ENCODE results near the gene MT2A.
A peak's percentile ranks its signal among the peaks of the same experiment; 100 is the strongest.
"Not testable (repeated sequence)": the region's sequence is repeated elsewhere in the genome, so short reads cannot be mapped to it uniquely, and the experiment has no call there.

MT2A gene

DNA sequence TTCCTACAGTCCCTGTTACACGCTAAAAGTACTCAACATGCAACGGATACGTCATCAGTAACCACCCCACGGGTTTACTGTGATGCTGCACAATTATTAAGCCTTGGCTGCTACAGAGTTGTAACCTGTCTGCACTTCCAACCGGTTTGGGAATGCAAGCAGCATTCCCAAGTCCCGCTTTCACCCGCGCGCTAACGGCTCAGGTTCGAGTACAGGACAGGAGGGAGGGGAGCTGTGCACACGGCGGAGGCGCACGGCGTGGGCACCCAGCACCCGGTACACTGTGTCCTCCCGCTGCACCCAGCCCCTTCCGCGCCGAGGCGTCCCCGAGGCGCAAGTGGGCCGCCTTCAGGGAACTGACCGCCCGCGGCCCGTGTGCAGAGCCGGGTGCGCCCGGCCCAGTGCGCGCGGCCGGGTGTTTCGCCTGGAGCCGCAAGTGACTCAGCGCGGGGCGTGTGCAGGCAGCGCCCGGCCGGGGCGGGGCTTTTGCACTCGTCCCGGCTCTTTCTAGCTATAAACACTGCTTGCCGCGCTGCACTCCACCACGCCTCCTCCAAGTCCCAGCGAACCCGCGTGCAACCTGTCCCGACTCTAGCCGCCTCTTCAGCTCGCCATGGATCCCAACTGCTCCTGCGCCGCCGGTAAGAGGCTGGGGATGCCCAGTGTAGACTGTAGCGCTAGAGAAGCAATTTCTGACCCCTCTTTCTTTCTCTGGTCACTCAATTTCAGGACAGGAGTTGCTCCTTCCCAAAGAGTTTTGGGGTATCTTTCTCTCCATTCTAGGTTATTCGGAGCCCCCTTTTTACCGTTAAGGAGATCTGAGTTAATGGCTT, at the start of gene MT2A:
Gene MT2A, plus strand, starts transcription at position 542 of the 833 bp plus-strand sequence. Its CDS starts 72 bp downstream, at position 614.
- peak; percentile 93 for DNase-seq (ENCODE audit: low read depth)

DNA sequence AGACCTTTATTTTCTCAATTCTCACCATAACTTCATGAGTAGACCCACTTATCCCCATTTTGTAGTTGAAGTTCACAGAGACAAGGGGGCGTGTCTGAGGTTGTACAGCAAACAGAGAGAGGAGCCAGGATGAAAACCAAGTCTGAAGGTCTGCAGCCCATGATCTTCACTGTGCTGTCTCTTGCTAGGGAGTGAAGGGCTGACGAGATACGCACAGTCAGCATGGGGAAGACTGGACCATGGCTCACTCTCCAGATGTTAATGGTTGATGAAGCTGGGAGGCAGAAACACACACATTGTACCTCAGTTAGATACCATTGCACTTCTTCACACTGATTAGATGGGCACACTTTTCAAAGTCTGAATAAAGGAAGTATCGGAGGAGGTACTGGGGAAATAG, 49.3 kb upstream of the MT2A start:
- DNase-seq (ENCODE audit: low read depth) = no peak

DNA sequence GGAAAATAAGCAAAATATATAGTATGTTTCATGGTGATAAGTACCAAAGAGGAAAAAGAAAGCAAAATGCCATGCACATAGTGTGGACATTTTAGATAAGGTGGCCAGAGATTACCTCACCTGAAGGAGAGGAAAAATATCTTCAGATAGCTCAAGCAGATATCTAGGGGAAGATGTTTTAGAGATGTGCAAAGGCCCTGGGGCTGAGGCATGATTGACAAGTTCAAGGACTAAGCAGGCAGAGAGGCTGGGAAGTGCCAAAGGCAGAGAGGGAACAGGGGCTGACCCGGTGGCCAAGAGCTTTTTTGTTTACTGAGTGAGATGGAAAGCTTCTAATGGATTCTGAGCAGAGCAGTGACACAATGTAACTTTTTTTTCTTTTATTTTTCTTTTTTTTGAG, 47.9 kb upstream of the MT2A start:
- no peak for DNase-seq (ENCODE audit: low read depth)

DNA sequence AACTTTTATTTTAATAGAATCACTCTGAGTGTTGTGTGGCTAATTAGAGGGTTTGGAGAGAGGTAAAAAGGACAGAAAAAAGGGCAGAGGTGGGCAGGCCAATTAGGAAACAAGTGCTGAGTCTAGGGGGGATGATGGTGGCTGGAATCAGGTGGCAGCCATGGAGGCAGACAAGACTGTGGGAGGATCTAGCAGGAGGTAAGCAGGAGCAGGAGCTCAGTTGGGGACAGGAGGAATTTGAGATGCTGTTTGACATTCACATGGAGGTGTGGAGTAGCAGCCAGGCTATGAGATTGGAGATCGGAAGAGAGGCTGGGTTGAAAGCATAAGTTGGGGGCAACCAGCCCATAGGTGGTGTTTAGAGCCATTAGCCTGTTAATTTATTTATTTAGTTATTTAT, 47.3 kb upstream of the MT2A start:
- no peak for DNase-seq (ENCODE audit: low read depth)

DNA sequence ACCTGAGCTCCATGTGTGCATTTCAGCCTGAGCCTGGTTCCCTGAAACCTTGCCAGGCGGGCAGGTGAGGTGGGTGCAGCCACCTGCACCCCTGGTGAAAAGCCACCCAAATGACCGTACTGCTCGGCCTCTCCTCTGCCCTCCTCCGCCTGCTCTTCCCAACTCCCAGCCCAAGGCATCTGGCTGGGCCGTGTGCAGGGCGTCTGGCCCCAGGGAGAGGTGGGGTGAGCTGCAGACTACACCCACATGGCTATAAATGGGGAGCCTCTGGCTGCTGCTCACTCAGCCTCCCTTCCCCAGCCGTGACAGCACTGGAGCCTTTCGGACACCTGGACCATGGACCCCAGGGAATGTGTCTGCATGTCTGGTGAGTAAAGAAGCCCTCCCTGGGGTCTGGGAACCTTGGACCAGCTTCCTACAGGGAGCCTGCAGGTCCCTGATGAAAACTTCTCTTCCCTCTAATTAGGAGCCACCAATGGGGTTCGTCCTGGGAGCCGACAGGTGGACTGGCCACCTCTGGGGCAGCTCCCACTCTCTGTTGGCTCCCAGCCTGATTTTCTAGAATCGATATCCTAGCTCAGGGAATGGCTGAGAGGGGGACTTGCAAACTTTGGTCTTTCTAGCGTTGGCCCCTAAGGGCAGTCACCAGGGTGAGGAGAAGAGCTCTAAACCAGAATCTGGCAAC, 43.4 kb upstream of the MT2A start, which contains the start of gene MT4:
Gene MT4, plus strand, starts transcription at position 281 of the 685 bp plus-strand sequence. Its CDS starts 56 bp downstream, at position 337.
- no peak for DNase-seq (ENCODE audit: low read depth)

DNA sequence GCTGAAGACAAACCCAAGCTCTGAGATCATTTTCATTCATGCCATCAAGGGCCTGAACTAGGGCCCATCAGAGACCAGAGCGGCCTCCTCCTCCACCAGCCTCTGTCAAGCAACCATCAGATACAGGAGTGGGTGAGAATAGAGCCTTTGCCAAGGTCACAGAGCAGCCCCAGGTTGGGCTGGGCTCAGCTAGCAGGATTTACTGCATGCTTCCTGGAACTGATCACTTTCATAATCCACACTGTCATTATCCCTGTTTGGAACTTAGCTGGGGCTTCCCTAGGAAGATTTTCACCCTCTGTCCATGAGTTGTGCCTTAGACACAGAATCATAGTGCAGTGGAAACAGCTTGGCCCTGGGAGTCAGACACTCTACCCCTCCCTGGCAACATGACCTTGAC, 38.4 kb upstream of the MT2A start:
- no peak for DNase-seq (ENCODE audit: low read depth)

DNA sequence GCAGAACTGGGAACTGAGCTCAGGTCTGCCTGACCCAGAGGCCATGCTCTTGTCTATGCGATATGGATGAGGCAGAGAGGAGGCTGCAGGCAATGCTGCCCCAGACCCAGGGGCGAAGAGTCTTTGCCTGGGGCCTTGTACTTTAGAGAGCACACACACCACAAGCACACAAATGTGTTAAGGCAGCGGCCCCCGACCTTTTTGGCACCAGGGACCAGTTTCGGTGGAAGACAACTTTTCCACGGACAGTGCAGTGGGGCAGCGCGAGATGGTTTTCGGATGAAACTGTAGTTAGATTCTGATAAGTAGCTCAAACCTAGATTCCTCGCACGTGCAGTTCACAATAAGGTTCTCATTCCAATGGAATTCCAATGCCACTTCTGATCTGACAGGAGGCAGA, 36.9 kb upstream of the MT2A start:
- DNase-seq (ENCODE audit: low read depth) = no peak

DNA sequence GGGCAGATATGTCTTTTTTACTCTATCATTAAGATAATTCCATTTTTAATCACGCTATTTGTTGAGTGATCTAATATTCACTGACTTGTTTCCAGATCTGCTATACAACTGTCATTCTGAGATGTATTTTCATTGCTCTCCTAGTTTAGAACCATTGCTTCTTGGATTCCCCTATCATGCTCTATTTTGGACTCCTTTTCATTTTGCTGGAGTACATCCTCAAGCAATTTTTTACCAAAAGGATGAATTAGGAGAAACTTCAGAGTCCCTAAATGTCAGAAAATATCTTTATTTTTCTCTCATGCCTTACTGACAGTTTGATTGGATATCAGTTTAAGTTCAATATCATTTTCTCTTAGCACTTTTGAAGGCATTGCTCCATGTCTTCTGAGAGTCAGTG, 33.8 kb upstream of the MT2A start:
- DNase-seq (ENCODE audit: low read depth) = no peak

DNA sequence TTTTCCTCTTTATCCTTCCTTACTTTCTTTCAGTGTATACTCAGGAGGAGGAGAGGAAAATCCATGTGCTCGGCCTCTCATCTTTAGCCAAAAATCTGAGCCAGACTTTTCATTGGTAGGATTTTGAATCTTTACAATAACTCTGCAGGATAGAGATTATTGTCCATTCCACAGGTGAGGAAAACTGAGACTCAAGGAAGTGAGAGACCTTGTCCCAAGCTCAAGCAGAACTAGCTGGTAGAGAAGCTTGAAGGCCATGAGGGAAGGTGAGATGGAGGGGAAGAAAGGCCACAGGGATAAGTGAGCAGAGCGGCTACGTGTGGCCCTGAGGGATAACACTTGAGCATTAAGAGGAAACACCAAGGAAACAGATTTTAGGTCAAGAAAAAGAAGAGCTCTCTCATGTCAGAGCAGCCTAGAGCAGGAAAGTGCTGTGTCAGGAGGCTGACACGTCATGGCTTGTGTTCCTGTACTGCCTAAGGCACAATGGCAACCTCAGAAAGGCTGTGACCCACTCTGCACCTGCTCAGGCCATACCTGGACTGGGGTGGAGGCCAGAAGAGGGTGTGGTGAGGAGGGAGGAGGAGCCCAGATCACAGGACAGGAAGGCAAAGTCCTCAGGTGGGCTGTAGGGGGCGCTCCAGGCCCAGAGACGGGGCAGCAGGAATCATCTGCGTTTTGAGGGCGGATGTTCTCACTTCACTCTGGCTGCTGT, 31.6 kb upstream of the MT2A start:
- DNase-seq (ENCODE audit: low read depth) = peak; percentile 21

DNA sequence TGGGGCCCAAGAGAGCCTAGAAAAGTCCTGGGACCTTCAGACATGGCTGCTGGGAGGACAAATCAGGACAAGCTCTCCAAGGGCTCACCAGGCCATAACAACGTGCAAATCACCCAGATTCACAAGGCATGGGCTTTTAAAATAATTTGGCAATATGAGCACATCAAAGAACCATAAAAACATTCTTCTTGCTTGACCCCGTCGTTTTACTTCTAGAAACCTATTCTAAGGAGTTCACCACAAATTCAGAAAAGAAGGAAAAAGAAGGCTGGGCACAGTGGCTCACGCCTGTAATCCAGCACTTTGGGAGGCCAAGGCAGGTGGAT, 31.1 kb upstream of the MT2A start:
- DNase-seq (ENCODE audit: low read depth) = no peak

DNA sequence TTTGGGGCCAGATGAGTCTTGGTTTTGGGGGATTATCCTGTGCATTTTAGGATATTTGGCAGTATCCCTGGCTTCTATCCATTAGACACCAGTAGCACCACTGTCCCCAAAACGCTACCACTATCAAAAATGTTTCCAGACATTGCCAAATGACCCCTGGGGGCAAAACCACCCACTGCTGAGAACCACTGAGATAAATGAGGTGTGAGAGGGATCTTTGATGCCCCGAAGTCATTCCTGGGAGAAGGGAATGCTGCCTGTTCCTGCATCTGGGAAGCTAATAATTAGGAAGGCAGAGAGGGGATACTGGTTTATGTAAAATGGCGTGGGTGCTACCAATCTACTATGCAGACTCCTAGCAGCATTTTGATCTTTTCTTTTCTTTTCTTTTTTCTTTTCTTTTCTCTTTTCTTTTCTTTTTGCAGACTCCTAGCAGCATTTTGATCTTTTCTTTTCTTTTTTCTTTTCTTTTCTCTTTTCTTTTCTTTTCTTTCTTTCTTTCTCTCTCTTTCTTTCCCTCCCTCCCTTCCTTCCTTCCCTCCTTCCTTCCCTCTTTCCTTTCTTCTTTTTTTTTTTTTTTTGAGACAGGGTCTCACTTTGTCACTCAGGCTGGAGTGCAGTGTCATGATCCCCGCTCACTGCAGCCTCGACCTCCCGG, 27.9 kb upstream of the MT2A start:
- no peak for DNase-seq (ENCODE audit: low read depth)

DNA sequence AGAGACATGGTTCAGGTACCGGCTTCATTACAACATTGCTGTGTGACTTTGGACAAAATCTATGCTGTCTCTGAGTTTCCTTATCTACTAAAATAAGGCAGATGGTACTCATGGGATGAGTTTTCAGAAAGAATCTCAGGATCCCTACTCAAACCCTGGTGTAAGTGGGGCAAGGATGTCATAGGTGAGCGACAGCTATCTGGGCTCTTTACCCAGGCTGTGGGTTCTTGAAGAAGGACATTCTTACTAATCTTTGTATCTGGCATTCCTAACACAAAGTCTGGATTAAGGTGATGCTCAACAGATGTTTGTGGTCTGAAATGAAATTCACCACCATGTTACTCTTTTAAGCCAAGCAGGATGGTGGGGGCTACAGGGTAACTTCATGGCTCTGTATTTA, 25.5 kb upstream of the MT2A start:
- not testable (repeated sequence) for DNase-seq (ENCODE audit: low read depth)

DNA sequence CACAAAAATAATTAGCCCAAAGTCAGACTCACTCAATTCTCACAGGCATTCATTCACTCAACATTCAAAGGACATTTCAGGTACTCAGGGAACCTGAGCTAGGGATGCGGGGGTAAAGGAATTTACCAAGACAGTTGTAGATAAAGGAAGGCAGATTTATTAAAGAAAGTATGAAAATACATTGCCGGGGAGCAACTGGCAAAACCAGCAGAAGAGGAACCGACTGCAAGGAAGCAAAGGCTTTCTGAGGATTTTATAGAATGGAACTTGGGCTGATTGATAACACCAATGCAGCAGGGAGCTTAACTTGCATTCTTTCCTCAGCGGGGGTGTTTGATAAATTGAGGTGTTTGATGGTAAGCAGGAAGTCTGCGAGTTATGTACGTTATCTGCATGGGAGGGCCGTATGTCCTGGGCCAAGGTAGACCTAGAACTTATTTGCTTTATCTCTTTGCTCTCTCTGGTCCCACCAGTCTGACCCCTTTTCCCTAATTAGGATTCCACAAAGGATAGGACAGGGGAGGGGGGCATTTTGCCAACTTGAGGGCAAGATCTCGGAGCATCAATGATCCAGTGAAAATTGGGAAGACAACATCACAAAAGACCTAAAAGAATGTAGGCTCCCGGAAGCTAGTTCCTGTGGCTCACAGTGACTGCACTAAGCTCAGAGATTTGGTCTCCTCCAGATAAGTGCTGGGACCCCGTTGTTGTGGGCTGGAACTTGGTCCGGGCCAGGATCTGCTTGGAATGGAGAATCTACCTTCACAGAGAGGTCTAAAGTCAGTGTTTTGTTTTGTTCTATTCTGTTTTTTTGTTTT, 24.8 kb upstream of the MT2A start:
- DNase-seq (ENCODE audit: low read depth) = no peak

DNA sequence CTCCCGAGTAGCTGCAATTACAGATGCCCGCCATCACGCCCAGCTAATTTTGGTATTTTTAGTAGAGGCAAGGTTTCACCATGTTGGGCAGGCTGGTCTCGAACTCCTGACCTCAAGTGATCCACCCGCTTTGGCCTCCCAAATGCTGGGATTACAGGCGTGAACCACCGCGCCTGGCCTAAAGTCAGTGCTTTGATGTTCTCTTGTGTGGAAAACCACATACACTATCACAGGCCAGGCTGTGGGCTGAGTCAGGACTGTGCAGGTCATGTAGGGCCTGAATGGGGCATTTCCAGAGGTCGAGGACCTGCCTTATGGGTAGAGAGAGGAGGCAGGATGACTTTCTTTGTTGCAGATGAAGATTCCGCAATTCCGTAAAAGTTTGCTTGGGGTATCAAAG, 24.1 kb upstream of the MT2A start:
- no peak for DNase-seq (ENCODE audit: low read depth)

DNA sequence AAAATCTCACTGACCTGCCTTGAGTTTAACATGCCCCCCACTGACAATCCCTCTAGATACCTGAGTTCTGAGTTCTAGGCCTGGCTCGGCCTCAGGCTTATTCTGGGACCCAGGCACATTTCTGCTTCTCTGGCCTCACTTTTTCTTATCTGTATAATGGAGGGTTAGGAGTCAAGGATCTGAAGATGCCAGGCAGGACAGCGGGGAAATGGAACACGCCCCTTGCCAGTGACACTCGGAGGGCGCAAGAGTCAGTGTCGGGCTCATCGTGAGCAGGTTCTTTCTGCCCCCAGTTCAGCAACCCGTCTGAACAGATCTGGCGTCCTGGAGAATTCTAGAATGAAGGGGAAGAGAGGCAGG, 19.6 kb upstream of the MT2A start:
- DNase-seq (ENCODE audit: low read depth) = no peak

DNA sequence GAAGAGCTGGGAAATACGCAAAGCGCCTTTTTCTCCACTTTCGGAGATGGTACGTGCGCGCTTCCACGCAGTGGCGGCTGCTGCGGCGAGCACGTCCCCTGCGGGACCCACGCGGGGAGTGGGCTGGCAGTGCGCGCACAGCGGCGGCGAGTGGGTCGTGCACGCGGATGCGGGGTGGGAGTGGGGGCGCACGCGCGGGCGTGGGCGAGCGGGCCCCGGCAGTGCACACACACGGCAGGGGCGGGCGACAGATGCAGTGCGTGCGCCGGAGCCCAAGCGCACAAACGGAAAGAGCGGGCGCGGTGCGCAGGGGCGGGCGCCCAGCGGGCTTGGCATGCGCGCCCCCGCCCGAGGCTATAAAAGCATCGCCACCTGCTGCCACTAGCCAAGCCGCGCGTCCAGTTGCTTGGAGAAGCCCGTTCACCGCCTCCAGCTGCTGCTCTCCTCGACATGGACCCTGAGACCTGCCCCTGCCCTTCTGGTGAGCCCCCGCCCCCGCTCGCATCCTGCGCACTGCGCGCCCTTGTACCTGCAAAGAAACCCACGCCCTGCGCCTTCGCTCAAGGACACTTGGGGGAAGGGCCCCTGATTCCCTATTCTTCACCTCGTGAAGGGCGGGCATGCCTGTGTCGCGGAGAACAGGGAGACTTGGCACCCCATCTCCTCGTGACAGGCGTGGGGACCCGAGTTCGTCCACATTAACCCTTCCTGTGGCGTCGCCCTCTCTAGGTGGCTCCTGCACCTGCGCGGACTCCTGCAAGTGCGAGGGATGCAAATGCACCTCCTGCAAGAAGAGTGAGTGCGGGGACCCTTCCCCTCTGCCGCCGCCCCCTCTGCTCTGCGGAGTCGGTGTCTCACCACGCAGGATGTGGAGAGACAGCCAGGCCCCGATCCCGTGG, 19.0 kb upstream of the MT2A start, which contains the start of gene MT3:
Gene MT3, plus strand, starts transcription at position 388 of the 899 bp plus-strand sequence. Its CDS starts 63 bp downstream, at position 451.
- DNase-seq (ENCODE audit: low read depth) = no peak

DNA sequence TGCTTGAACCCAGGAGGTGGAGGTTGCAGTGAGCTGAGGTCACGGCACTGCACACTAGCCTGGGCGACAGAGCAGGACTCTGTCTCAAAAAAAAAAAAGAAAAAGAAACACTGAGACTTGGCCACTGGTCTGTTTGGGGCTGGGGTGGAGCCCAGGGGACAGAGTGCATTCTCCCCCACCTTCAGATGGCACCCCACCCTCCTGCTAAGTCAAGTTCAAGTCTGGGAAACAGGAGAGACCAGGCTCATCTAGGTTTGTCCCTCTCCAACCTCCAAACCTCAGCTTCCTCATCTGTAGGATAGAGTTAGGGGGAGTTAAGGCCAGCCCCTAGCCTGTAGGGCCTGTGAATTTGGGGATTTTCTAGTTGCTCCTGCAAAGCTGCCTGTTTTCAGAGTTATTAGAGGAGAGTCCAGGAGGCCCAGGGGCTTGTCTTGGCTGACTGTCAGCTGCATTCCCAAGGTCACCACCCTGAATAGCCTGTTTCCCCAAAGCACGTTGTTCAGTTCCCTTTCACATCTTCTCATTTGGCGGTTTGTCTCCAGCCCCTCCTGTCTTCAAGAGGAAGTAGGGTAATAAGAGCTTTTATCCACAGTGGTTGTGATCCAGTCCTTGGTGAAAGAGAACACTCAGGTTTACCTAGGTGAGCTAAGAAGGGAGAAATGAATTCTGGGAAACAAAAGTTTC, 16.9 kb upstream of the MT2A start:
- DNase-seq (ENCODE audit: low read depth) = no peak

DNA sequence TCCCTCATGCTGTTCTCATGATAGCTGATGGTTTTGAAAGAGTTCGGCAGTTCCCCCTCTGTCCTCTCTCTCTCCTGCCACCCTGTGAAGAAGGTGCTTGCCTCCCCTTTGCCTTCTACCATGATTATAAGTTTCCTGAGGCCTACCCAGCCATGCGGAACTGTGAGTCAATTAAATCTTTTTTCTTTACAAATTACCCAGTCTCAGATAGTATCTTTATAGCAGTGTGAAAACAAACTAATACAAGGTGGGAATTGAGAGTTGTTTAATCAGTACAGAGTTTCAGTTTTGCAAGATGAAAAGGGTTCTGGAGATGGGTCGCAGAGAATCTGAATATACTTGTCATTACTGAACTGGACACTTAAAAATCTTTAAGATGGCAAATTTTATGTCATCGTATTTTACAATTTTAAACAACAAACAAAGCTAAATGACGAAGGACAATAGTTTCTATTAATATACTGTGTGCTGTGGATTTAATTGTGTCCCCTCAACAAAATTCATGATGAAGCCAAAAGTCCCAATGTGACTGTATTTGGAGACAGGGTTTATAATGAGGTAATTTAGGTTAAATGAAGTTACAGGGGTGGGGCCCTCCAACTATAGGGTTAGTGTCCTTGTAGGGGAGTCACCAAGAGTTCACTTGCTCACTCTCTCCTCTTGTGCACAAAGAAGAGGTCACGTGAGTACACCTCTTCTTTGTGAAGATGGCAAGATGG, 14.7 kb upstream of the MT2A start:
- DNase-seq (ENCODE audit: low read depth) = no peak

DNA sequence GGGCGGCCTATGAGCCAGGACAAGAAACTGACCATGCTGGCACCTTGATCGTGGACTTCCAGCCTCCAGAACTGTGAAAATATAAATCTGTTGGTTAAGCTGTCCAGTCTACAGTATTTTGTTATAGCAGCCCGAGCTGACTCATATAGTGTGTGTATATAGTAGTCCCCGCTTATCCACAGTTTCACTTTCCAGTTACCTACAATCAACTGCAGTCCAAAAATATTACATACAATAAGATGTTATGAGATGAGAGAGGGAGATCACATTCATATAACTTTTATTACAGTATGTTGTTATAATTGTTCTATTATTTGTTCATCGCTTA, 14.1 kb upstream of the MT2A start:
- DNase-seq (ENCODE audit: low read depth) = no peak

Measured in GM04504 (cell line).